H9 (cell line): Measurements from ENCODE around the gene ZNF208. TPM values are rescaled to one million over a fixed set of nuclear protein-coding genes. Genes with fewer than 3 reads are reported as not detected.
"Not testable (repeated sequence)": the region's sequence is repeated elsewhere in the genome, so short reads cannot be mapped to it uniquely, and the experiment has no call there.

Experiments
- DNase-seq: peaks from one replicate; pipeline ENCODE4 v3.0.0-alpha.2; 2017
- H2AFZ ChIP-seq: one replicate; pipeline ENCODE4 v1.6.1; 2013; ENCODE audit warnings: mild to moderate bottlenecking, low read length, control low read depth, moderate library complexity
- H2AK5ac ChIP-seq: 2 replicates; pipeline ENCODE4 v1.6.1; 2013; ENCODE audit warnings: low read length, control low read depth, mixed read lengths; ENCODE audit not compliant: insufficient read length
- H2BK120ac ChIP-seq: one replicate; pipeline ENCODE4 v1.6.1; 2013; ENCODE audit warnings: low read depth, mild to moderate bottlenecking, low read length, control low read depth, inconsistent platforms; ENCODE audit not compliant: poor library complexity, severe bottlenecking
- H2BK12ac ChIP-seq: 2 replicates; pipeline ENCODE4 v1.6.1; 2013; ENCODE audit warnings: low read length, control low read depth, mixed read lengths, low read depth; ENCODE audit not compliant: insufficient read length
- H2BK15ac ChIP-seq: 2 replicates; pipeline ENCODE4 v1.6.1; 2013; ENCODE audit warnings: low read depth, low read length, control low read depth
- H2BK20ac ChIP-seq: one replicate; pipeline ENCODE4 v1.6.1; 2013; ENCODE audit warnings: low read depth, mild to moderate bottlenecking, low read length, control low read depth, inconsistent platforms; ENCODE audit not compliant: poor library complexity, severe bottlenecking
- H2BK5ac ChIP-seq: 2 replicates; pipeline ENCODE4 v1.6.1; 2013; ENCODE audit warnings: low read length, control low read depth, mixed read lengths; ENCODE audit not compliant: insufficient read length
- H3K14ac ChIP-seq: 2 replicates; pipeline ENCODE4 v1.6.1; 2013; ENCODE audit warnings: low read length, control low read depth; ENCODE audit not compliant: insufficient read depth
- H3K18ac ChIP-seq: 2 replicates; pipeline ENCODE4 v1.6.1; 2013; ENCODE audit warnings: low read depth, mild to moderate bottlenecking, mixed read lengths, low read length, control low read depth; ENCODE audit not compliant: insufficient read length
- H3K23ac ChIP-seq: 2 replicates; pipeline ENCODE4 v1.6.1; 2013; ENCODE audit warnings: low read length, control low read depth, mixed read lengths, low read depth; ENCODE audit not compliant: insufficient read length
- H3K23me2 ChIP-seq: 2 replicates; pipeline ENCODE4 v1.6.1; 2013; ENCODE audit warnings: low read depth, mild to moderate bottlenecking, mixed read lengths, low read length, control low read depth; ENCODE audit not compliant: insufficient read length, poor library complexity, severe bottlenecking
- H3K27ac ChIP-seq: 2 replicates; pipeline ENCODE4 v1.5.1; 2013; ENCODE audit warnings: low read length, control low read depth, mixed read lengths, low read depth; ENCODE audit not compliant: insufficient read length
- H3K27me3 ChIP-seq: 2 replicates; pipeline ENCODE4 v1.6.1; 2013; ENCODE audit warnings: low read length, control low read depth, inconsistent platforms; ENCODE audit not compliant: insufficient read depth
- H3K4ac ChIP-seq: 2 replicates; pipeline ENCODE4 v1.6.1; 2013; ENCODE audit warnings: low read depth, mild to moderate bottlenecking, control low read depth, inconsistent platforms, low read length, moderate library complexity
- H3K4me1 ChIP-seq: 2 replicates; pipeline ENCODE4 v1.6.1; 2013; ENCODE audit warnings: low read length, control low read depth, inconsistent platforms; ENCODE audit not compliant: insufficient read depth
- H3K4me2 ChIP-seq: 2 replicates; pipeline ENCODE4 v1.6.1; 2013; ENCODE audit warnings: low read length, control low read depth, mixed read lengths; ENCODE audit not compliant: insufficient read length, insufficient read depth
- H3K56ac ChIP-seq: 2 replicates; pipeline ENCODE4 v1.6.1; 2013; ENCODE audit warnings: low read depth, mild to moderate bottlenecking, mixed read lengths, low read length, control low read depth; ENCODE audit not compliant: insufficient read length
- H3K79me1 ChIP-seq: 2 replicates; pipeline ENCODE4 v1.6.1; 2013; ENCODE audit warnings: low read depth, mild to moderate bottlenecking, moderate library complexity, low read length, control low read depth, inconsistent platforms; ENCODE audit not compliant: insufficient read depth, poor library complexity, severe bottlenecking
- H3K79me2 ChIP-seq: 2 replicates; pipeline ENCODE4 v1.6.1; 2013; ENCODE audit warnings: low read length, control low read depth, inconsistent platforms; ENCODE audit not compliant: insufficient read depth
- H3K9ac ChIP-seq: 2 replicates; pipeline ENCODE4 v1.6.1; 2013; ENCODE audit warnings: low read length, control low read depth, mixed read lengths; ENCODE audit not compliant: insufficient read length; ENCODE audit errors: extremely low read depth
- H3K9me3 ChIP-seq: one replicate; pipeline ENCODE4 v1.6.1; 2013; ENCODE audit warnings: low read depth, low read length, inconsistent platforms; ENCODE audit not compliant: control insufficient read depth
- H3T11ph ChIP-seq: one replicate; pipeline ENCODE4 v1.6.1; 2013; ENCODE audit warnings: mild to moderate bottlenecking, low read length, control low read depth, inconsistent platforms
- H4K20me1 ChIP-seq: one replicate; pipeline ENCODE4 v1.6.1; 2013; ENCODE audit not compliant: control insufficient read depth, insufficient read length, insufficient read depth
- H4K5ac ChIP-seq: 2 replicates; pipeline ENCODE4 v1.6.1; 2013; ENCODE audit warnings: low read depth, mild to moderate bottlenecking, mixed read lengths, low read length, control low read depth; ENCODE audit not compliant: insufficient read length
- H4K8ac ChIP-seq: replicated peaks from 2 replicates; pipeline ENCODE4 v1.6.1; 2013; ENCODE audit warnings: low read length, control low read depth, mixed read lengths, low read depth; ENCODE audit not compliant: insufficient read length
- H4K91ac ChIP-seq: 2 replicates; pipeline ENCODE4 v1.6.1; 2013; ENCODE audit warnings: low read depth, mild to moderate bottlenecking, moderate library complexity, mixed read lengths, low read length, control low read depth; ENCODE audit not compliant: insufficient read length
- H3K27ac Mint-ChIP-seq, 3 experiments: 2 replicates in 2 of 3; 3 replicates in 1 of 3; pipeline ENCODE4 v1.8.0; 2020 to 2021; ENCODE audit warnings: mixed read lengths in 3 of 3, mild to moderate bottlenecking in 1 of 3, moderate library complexity in 1 of 3
- H3K27me3 Mint-ChIP-seq: 2 replicates; pipeline ENCODE4 v1.8.0; 2021; ENCODE audit warnings: low read depth, mild to moderate bottlenecking, moderate library complexity, mixed read lengths
- H3K36me3 Mint-ChIP-seq, 3 experiments: 2 replicates in 2 of 3; 3 replicates in 1 of 3; pipeline ENCODE4 v1.8.0; 2020 to 2021; ENCODE audit warnings: low read depth in 3 of 3, mixed read lengths in 3 of 3; ENCODE audit not compliant: insufficient read depth in 1 of 3
- H3K4me1 Mint-ChIP-seq, 2 experiments: 2 replicates each; pipeline ENCODE4 v1.8.0; 2020; ENCODE audit warnings: mixed read lengths in 2 of 2
- H3K4me3 Mint-ChIP-seq, 2 experiments: 2 replicates in 1 of 2; 3 replicates in 1 of 2; pipeline ENCODE4 v1.8.0; 2020 to 2021; ENCODE audit warnings: mild to moderate bottlenecking in 2 of 2, mixed read lengths in 2 of 2, moderate library complexity in 1 of 2
- H3K9me3 Mint-ChIP-seq, 2 experiments: 2 replicates in 1 of 2; 3 replicates in 1 of 2; pipeline ENCODE4 v1.8.0; 2020; ENCODE audit warnings: mild to moderate bottlenecking in 2 of 2, mixed read lengths in 2 of 2, moderate library complexity in 1 of 2
- CTCF ChIP-seq: fragments of 200-600 bp; sonication (generic); conservative IDR thresholded peaks from 3 replicates; pipeline ENCODE4 v1.8.0; 2021; ENCODE audit warnings: antibody characterized with exemption, mild to moderate bottlenecking
- WGBS: extraction: QIAGEN DNeasy Blood & Tissue Kit; methylation state at CpG from one replicate; pipeline ENCODE4 v1.1.7; 2013; ENCODE audit warnings: missing lambda C conversion rate, low lambda C conversion rate, mixed read lengths; ENCODE audit not compliant: insufficient read length; ENCODE audit errors: extremely low coverage; 5-methylcytosine and 5-hydroxymethylcytosine counted together
- total RNA-seq: library from RNA; stranded (reverse); gene quantifications from 2 replicates; pipeline ENCODE4 v1.2.1, GENCODE V29; 2021

Gene ZNF208
- total RNA-seq, 1 experiment from 2014 or later, result not detected

GRCh38 chr19:22026687-22027086 is 15.9 kb upstream of the ZNF208 start:
- Histone ChIP-seq H3K9ac (no peak overlapping the region), H3K23ac (no peak overlapping the region), H4K8ac (no peak overlapping the region), H3K9me3 (peaks cover 81% of the 10 kb centered on the region), H4K5ac (no peak overlapping the region), H3K56ac (no peak overlapping the region), H2BK12ac (no peak overlapping the region), H4K20me1 (no peaks in the 10 kb centered on the region), H2BK20ac (no peak overlapping the region), H2AFZ (no peak overlapping the region), H3K79me1 (no peaks in the 10 kb centered on the region), H4K91ac (no peak overlapping the region), H3K18ac (no peak overlapping the region), H3K79me2 (no peaks in the 10 kb centered on the region), H2BK120ac (no peak overlapping the region), H3K14ac (no peak overlapping the region), H3K4me2 (no peak overlapping the region), H3K23me2 (no peaks in the 10 kb centered on the region), H3K4me1 (no peaks in the 10 kb centered on the region), H2BK15ac (no peak overlapping the region), H3T11ph (no peak overlapping the region), H3K27ac (no peak overlapping the region), H3K4ac (no peak overlapping the region), H2AK5ac (no peak overlapping the region), H2BK5ac (no peak overlapping the region), H3K27me3 (no peaks in the 10 kb centered on the region)
- Mint-ChIP-seq H3K36me3 (peaks cover 0 to 30% (median 21%) of the 10 kb centered on the region in 3 experiments; a peak in 5 of 7 replicates), H3K27me3 (no peaks in the 10 kb centered on the region; the same call in none of the 2 replicates), H3K4me3 (no peak overlapping the region), H3K9me3 (peaks cover 96% of the 10 kb centered on the region in 2 experiments), H3K4me1 (no peaks in the 10 kb centered on the region), H3K27ac (no peak overlapping the region)
- DNase-seq, result no peak
- no peak for TF ChIP-seq CTCF

- H3K23me2 ChIP-seq, H2BK20ac ChIP-seq, H3K56ac ChIP-seq, H2BK15ac ChIP-seq, H2BK120ac ChIP-seq, H3K27me3 ChIP-seq, H3K4me3 Mint-ChIP-seq, H3K79me1 ChIP-seq, DNase-seq, H4K20me1 ChIP-seq, H3K18ac ChIP-seq, H3K27ac Mint-ChIP-seq, H3K79me2 ChIP-seq, H2AFZ ChIP-seq, H3K23ac ChIP-seq, H2AK5ac ChIP-seq, H3K4me1 ChIP-seq, H3K9ac ChIP-seq, H3T11ph ChIP-seq, H3K4ac ChIP-seq, H2BK12ac ChIP-seq, H2BK5ac ChIP-seq, H4K91ac ChIP-seq, H4K5ac ChIP-seq, H3K27ac ChIP-seq, H3K4me2 ChIP-seq, H4K8ac ChIP-seq, H3K14ac ChIP-seq, H3K4me1 Mint-ChIP-seq, H3K27me3 Mint-ChIP-seq: not testable (repeated sequence)
- H3K9me3 ChIP-seq, result peaks cover 81% of the 10 kb centered on the region
- no CpG with 5 or more reads among the region's 1 CpG for WGBS
- H3K36me3 Mint-ChIP-seq, result peaks cover 0 to 30% (median 21%) of the 10 kb centered on the region in 3 experiments; a peak in 5 of 7 replicates
- peaks cover 96% of the 10 kb centered on the region in 2 experiments for H3K9me3 Mint-ChIP-seq
These were observed 14.8 kb upstream of the ZNF208 start for GRCh38 chr19:22025539-22025938.
